HG03025 (cell line): ENCODE results near the gene COA1.
"Not testable (repeated sequence)": the region's sequence is repeated elsewhere in the genome, so short reads cannot be mapped to it uniquely, and the experiment has no call there.

Experiments used
- ATAC-seq: cut with Tn5 transposase; IDR thresholded peaks from one replicate; pipeline ENCODE4 v1.9.1; 2021; ENCODE audit warnings: mild to moderate bottlenecking, moderate library complexity; ENCODE audit not compliant: unreplicated experiment, low FRiP score

The COA1 gene

GRCh38 chr7:43731494-43731893 lies 2.2 kb upstream of the COA1 start:
- ATAC-seq, result not testable (repeated sequence)

GRCh38 chr7:43729924-43730248 lies 563 bp upstream of the COA1 start:
- ATAC-seq, result no peak

DNA sequence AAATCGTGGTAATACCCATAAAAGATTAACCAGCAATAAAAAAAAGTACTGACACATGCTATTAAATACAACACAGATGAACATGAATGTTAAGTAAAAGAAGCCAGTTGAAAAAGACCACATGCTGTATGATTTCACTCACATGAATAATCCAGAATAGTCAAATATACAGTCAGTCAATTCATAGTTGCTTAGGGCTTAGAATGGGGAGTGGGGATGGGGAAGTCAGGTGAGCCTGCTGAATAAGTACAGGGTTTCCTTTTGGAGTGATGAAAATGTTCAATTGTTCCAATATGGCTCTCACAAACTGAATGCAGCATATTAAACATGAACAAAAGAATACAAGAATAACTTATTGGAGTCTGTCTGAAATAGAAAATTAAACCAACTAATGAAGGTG lies 1.8 kb downstream of the COA1 start:
- no peak for ATAC-seq

- ATAC-seq, result no peak
These were observed 2.3 kb downstream of the COA1 start for GRCh38 chr7:43727003-43727402.

DNA sequence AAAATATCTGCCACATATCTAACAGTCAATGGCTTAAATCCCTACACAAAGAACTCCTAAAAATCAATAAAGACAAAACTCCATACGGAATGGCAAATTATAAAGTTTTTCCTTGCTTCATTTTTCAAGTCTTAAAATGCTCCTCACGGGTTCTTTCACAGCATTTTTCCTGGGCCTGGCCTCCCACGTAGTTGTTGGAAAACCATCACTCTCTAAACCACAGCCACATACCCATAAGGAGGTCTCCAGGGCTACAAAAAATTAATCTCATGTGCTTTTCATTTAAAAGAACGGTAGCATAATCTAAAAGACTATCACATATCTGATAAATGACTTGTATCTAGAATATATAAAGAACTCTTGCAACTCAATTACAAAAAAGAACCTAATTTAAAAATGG lies 2.9 kb downstream of the COA1 start:
- no peak for ATAC-seq

GRCh38 chr7:43725251-43725650 lies 4.1 kb downstream of the COA1 start:
- no peak for ATAC-seq

- no peak for ATAC-seq
These were observed 6.3 kb downstream of the COA1 start for GRCh38 chr7:43723007-43723341.

GRCh38 chr7:43721193-43721806 lies 8.0 kb downstream of the COA1 start:
- ATAC-seq, result no peak

DNA sequence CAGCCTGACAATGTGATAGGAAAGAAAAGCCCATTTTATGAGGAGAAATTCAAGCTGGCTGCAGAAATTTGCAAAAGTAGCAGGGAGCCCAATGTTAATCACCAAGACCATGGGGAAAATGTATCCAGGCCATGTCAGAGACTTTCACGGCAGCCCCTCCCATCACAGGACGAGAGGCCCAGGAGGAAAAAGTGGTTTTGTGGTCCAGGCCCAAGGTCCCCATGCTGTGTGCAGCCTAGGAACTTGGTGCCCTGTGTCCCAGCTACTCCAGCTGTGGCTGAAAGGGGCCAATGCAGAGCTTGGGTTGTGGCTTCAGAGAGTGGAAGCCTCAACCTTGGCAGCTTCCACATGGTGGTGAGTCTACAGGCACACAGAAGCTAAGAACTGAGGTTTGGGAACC lies 12.7 kb downstream of the COA1 start:
- ATAC-seq, result no peak

- ATAC-seq, result not testable (repeated sequence)
These were observed 13.4 kb downstream of the COA1 start for GRCh38 chr7:43715966-43716365.

DNA sequence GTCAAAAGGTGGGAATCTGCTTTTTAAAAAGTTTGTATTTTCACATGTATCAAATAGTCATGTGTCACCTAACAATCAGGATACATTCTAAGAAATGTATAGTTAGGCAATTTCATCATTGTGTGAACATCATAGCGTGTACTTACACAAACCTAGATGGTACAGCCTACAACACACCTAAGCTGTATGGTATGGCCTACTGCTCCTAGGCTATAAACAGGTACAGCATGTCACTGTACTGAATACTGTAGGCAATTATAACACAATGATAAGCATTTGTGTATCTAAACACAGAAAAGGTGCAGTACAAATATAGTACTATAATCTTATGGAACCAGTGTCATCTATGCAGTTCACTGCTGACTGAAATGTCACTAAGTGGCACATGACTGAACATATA lies 17.8 kb downstream of the COA1 start:
- no peak for ATAC-seq

- not testable (repeated sequence) for ATAC-seq
These were observed 21.3 kb downstream of the COA1 start for GRCh38 chr7:43708055-43708454.

DNA sequence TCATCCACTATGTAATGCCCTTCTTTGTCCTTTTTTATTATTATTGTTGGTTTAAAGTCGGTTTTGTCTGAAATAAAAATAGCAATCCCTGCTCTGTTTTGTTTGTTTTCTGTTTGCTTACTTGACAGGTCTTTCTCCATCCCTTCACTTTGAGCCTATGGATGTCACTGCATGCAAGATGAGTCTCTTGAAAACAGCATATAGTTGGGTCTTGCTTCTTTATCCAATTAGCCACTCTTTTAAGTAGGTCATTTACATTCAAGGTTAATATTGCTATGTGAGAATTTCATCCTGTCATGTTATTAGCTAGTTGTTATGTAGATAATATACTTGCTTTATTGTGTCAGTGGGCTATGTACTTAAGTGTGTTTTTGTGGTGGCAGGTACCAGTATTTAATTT lies 25.8 kb downstream of the COA1 start:
- no peak for ATAC-seq

DNA sequence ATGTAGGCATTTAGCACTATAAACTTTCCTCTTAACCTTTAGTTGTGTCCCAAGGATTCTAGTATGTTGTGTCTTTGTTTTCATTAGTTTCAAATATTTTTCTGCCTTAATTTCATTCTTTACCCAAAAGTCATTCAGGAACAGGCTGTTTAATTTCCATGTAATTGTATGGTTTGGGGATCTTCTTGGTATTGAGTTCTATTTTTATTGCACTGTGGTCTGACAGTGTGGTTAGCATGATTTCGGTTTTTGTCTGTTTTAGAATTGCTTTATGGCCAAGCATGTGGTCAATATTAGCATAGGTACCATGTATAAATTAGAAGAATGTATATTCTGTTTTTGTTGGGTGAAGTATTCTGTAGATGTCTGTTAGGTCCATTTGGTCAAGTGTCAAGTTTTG lies 26.3 kb downstream of the COA1 start:
- ATAC-seq, result no peak

DNA sequence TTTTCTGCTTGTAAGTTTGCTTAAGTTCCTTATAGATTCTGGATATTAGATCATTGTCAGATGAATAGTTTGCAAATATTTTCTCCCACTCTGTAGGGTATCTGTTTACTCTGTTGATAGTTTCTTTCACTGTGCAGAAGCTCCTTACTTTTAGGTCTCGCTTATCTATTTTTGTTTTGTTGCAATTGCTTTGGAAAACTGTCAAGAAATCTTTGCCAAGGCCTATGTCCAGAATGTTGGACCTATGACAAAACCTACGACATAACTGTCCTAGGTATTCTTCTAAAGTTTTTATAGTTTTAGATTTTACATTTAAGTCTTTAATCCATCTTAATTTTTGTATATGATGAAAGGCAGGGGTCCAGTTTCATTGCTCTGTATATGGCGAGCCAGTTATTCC lies 27.4 kb downstream of the COA1 start:
- ATAC-seq, result no peak

DNA sequence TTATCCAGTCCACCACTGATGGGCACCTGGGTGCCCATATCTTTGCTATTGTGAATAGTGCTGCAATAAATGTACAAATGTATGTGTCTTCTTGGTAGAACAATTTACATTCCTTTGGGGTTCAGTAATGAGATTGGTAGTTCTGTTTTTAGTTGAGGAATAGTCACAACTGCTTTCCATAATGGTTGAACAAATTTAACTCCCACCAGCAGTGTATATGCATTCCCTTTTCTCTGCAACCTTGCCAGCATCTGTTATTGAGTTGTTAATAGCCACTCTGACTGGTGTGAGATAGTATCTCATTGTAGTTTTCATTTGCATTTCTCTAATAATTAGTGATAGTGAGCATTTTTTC lies 27.8 kb downstream of the COA1 start:
- no peak for ATAC-seq

DNA sequence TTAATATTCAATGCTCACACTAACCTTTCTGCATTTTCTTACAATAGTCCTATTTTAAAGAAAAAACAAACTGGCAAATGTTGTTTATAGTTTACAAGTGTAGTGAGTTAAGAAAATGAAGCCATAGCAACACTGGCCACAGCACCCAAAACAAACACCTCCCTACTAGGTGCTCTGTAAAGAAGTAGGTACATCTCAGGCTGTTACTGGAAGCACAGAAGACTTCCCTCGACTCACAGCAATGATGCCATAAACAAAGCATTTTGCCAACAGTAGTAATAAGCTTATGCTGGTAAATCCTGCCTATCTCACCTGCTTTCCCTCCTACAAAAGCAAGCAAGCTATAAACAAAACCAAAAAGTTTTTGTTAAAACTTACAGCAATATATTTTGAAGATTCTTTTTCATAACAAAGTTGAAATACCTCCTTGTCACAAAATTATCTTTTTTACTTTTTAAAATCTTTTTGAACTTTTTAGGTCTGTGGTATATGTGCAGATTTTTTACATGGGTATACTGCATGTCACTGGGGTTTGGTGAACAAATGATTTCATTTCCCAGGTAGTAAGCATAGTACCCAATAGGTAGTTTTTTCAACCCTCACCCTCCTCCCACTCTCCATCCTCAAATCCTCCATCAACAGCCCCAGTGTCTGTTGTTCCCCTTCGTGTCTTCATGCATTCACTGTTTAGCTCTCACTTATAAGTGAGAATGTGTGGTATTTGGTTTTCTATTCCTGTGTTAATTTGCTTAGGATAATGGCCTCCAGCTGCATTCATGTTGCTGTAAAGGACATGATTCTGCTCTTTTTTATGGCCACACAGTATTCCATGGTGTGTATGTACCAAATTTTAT lies 28.4 kb downstream of the COA1 start:
- no peak for ATAC-seq

GRCh38 chr7:43700059-43700501 lies 29.2 kb downstream of the COA1 start:
- no peak for ATAC-seq

DNA sequence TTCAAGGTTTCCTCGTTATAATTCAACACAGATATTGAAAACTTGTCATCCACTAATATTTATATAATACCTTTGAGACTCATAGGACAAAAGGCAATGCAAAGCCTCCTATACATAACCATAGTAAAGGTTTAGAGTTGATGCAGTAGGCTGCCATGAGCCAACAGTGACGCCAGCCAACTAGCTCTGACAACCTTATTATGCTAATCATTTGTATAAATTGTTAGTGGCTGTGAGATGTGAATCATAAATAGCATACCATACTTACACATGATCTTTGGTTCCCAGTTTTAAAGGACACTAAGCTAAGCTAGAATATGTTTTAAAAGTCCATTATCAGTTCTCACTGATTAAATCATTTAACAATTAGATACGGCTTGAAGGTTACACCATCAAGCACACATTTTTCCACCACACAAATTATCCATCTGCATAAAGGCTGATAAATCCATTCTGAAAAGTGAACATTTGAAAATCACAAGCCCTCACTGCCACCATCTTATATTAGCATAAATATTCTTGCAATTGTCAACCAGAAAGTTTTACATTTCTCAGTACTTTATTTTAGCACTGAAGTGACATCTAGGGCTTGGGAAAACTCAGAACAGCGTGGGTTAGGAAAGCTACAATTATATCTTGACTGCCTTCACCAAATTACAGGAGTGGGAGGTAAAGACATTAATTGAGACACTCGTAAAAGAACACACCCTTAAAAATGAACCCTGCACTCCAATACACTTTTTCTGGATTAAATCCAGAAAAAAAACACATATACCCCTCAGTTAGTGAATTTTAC lies 30.7 kb downstream of the COA1 start:
- ATAC-seq, result no peak

DNA sequence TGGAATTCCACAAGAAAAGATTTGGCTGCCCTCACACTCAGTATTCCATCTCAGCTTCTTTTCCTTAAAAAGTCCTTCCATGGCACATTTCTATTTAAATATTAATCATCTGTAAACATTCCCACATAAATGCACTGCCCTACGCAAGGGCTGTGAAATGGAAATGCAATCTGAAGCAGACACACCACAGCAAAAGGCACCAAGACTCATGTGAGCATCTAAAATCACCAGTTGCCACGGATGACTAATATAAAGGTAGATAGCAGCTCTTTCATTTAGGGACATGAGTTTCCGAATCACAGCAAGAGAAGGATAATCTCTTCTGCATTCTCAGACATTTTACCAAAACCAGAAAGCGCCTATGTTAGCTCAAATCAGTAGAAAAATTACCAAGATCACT lies 31.6 kb downstream of the COA1 start:
- no peak for ATAC-seq

DNA sequence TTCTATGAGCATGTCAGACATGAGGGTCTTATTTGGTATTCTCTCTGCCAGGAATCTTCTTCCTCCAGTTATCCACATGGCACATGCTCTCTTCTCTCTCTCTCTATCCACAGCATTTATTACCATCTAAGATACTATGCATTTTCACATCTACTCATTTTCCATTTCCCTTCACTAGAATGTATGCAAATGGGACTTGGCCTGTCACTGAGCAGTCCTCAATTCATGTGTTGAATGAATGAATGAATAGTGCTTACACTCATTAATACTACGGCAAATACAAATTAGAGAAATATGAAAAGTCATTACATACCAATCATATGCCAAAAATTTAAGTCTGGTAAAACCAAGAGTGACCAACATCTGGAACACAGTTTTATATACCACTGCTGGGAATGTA lies 34.0 kb downstream of the COA1 start:
- no peak for ATAC-seq

- no peak for ATAC-seq
These were observed 34.9 kb downstream of the COA1 start for GRCh38 chr7:43694399-43694748.
